ENCODE measurements around the gene PACSIN1.
A peak's percentile ranks its signal among the peaks of the same experiment; 100 is the strongest.

GRCh38 chr6:34423254-34423653 lies 42.6 kb upstream of the PACSIN1 start:
- TF ChIP-seq, protein P1, sequence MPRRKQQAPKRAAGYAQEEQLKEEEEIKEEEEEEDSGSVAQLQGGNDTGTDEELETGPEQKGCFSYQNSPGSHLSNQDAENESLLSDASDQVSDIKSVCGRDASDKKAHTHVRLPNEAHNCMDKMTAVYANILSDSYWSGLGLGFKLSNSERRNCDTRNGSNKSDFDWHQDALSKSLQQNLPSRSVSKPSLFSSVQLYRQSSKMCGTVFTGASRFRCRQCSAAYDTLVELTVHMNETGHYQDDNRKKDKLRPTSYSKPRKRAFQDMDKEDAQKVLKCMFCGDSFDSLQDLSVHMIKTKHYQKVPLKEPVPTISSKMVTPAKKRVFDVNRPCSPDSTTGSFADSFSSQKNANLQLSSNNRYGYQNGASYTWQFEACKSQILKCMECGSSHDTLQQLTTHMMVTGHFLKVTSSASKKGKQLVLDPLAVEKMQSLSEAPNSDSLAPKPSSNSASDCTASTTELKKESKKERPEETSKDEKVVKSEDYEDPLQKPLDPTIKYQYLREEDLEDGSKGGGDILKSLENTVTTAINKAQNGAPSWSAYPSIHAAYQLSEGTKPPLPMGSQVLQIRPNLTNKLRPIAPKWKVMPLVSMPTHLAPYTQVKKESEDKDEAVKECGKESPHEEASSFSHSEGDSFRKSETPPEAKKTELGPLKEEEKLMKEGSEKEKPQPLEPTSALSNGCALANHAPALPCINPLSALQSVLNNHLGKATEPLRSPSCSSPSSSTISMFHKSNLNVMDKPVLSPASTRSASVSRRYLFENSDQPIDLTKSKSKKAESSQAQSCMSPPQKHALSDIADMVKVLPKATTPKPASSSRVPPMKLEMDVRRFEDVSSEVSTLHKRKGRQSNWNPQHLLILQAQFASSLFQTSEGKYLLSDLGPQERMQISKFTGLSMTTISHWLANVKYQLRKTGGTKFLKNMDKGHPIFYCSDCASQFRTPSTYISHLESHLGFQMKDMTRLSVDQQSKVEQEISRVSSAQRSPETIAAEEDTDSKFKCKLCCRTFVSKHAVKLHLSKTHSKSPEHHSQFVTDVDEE (CRISPR knock-in tag; IDR thresholded peaks at IDR 0.05), result no peak
- TF ChIP-seq, protein P2, sequence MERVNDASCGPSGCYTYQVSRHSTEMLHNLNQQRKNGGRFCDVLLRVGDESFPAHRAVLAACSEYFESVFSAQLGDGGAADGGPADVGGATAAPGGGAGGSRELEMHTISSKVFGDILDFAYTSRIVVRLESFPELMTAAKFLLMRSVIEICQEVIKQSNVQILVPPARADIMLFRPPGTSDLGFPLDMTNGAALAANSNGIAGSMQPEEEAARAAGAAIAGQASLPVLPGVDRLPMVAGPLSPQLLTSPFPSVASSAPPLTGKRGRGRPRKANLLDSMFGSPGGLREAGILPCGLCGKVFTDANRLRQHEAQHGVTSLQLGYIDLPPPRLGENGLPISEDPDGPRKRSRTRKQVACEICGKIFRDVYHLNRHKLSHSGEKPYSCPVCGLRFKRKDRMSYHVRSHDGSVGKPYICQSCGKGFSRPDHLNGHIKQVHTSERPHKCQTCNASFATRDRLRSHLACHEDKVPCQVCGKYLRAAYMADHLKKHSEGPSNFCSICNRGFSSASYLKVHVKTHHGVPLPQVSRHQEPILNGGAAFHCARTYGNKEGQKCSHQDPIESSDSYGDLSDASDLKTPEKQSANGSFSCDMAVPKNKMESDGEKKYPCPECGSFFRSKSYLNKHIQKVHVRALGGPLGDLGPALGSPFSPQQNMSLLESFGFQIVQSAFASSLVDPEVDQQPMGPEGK (CRISPR knock-in tag; IDR thresholded peaks at IDR 0.05; ENCODE audit: borderline replicate concordance), result no peak
- no peak for TF ChIP-seq TOX (CRISPR knock-in tag; IDR thresholded peaks at IDR 0.05; ENCODE audit: borderline replicate concordance)
- no peak for TF ChIP-seq ZNF565 (CRISPR knock-in tag; conservative IDR thresholded peaks at IDR 0.05; ENCODE audit: low read depth)
- TF ChIP-seq CSRNP3 (CRISPR knock-in tag; IDR thresholded peaks at IDR 0.05), result no peak
- TF ChIP-seq ESRRG (CRISPR knock-in tag; IDR thresholded peaks at IDR 0.05), result no peak
- no peak for TF ChIP-seq ZNF8 (CRISPR knock-in tag; IDR thresholded peaks at IDR 0.05)
- TF ChIP-seq ZFP3 (CRISPR knock-in tag; IDR thresholded peaks at IDR 0.05), result no peak
- TF ChIP-seq ARNTL (CRISPR knock-in tag; IDR thresholded peaks at IDR 0.05; ENCODE audit: borderline replicate concordance, low read depth), result no peak
- 0 out of 2 replicates have a peak, but pooled peaks have one; percentile 13 for TF ChIP-seq ISL1 (CRISPR knock-in tag; IDR thresholded peaks at IDR 0.05)
- no peak for TF ChIP-seq ZC3H10 (CRISPR knock-in tag; IDR thresholded peaks at IDR 0.05)
- no peak for TF ChIP-seq GLIS3 (CRISPR knock-in tag; IDR thresholded peaks at IDR 0.05)
- no peak for TF ChIP-seq RARB (CRISPR knock-in tag; IDR thresholded peaks at IDR 0.05)

Data from SK-N-SH treated with all-trans-retinoic acid at 6 μM for 48 hours (cell line).